ENCODE results near the gene LCE1C. TPM values are rescaled to one million over a fixed set of nuclear protein-coding genes. Genes with fewer than 3 reads are reported as not detected.

Gene LCE1C
- total RNA-seq, 1 donor from 2014 or later: not detected

DNA sequence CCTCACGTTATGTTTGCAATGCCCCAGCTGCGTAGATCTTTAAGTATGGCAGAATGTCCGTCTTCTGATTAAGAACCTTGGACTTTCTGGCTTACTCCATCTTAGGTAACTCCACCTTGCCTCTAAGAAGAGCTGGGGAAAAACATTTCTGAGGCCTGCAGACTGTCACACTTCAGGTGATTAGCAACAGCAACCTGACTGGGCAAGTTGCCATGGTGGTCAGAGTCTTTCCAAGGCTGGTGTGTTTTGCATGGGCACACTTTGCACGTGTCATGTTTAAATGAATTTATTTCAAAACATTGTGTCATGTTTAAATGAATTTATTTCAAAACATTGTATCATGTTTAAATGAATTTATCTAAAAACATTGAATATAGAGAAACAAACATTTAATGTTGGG is 47.8 kb downstream of the LCE1C start:
- intact Hi-C loops (cut with DNase I): no loop called here
- DNase-seq (no peak), ATAC-seq (no peak)
- Histone ChIP-seq H3K4me3 (no peak overlapping the region), H3K27me3 (no peaks in the 10 kb centered on the region), H3K4me1 (no peaks in the 10 kb centered on the region), H3K9me3 (no peaks in the 10 kb centered on the region), H3K36me3 (no peaks in the 10 kb centered on the region), H3K27ac (no peak overlapping the region)
- TF ChIP-seq, protein P1, sequence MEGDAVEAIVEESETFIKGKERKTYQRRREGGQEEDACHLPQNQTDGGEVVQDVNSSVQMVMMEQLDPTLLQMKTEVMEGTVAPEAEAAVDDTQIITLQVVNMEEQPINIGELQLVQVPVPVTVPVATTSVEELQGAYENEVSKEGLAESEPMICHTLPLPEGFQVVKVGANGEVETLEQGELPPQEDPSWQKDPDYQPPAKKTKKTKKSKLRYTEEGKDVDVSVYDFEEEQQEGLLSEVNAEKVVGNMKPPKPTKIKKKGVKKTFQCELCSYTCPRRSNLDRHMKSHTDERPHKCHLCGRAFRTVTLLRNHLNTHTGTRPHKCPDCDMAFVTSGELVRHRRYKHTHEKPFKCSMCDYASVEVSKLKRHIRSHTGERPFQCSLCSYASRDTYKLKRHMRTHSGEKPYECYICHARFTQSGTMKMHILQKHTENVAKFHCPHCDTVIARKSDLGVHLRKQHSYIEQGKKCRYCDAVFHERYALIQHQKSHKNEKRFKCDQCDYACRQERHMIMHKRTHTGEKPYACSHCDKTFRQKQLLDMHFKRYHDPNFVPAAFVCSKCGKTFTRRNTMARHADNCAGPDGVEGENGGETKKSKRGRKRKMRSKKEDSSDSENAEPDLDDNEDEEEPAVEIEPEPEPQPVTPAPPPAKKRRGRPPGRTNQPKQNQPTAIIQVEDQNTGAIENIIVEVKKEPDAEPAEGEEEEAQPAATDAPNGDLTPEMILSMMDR (IDR thresholded peaks at IDR 0.05): no peak

DNA sequence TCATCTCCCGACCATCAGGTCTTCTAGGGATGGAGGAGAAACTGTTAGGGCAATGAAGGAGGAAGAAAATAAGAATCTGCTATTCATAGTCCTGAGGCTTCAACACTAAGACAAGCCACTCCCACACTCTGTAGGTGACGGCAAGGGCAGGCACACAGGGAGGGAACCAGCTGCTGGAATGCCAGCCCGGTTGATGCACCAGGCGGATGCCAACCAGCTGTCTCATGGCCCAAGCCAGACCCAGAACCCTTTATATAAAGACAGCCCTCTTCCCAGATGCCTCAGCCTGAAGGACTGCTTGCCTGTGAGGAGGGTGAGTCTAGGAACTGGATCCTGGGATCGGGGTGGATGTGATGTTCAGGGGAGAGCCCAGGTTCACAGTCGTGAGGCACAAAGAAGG is 48.7 kb downstream of the LCE1C start, which contains the start of gene KPRP:
KPRP (plus strand) TSS at position 279 of the 400 bp plus-strand sequence. CDS start 1,564 bp downstream, outside the sequence.
- ATAC-seq (no peak), DNase-seq (no peak)
- TF ChIP-seq, protein P1 (IDR thresholded peaks at IDR 0.05): no peak
- Histone ChIP-seq H3K9me3 (no peaks in the 10 kb centered on the region), H3K27me3 (no peaks in the 10 kb centered on the region), H3K27ac (no peak within 1 kb of the TSS), H3K36me3 (no peaks in the 10 kb centered on the region), H3K4me1 (no peaks in the 10 kb centered on the region), H3K4me3 (no peak within 1 kb of the TSS)
- intact Hi-C loops (cut with DNase I): no loop called here

DNA sequence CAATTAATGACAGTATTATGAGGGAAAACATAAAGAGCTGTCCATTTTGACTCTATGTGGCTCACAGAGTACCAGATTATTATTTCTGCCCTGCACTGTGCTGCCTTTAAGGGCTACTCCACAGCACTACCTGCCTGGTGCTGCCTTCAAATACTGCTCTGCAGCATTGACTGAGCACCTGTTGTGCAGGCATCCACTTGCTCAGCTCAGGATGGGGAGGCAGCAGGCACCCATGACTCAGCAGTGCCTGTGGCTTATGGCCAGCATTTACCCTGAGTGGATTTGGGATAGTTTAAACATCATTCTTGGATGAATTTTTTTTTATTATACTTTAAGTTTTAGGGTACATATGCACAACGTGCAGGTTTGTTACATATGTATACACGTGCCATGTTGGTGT is 49.6 kb downstream of the LCE1C start:
- Histone ChIP-seq H3K4me3 (no peak overlapping the region), H3K27me3 (no peaks in the 10 kb centered on the region), H3K36me3 (no peaks in the 10 kb centered on the region), H3K9me3 (no peaks in the 10 kb centered on the region), H3K27ac (no peak overlapping the region), H3K4me1 (no peaks in the 10 kb centered on the region)
- no peak for DNase-seq
- TF ChIP-seq, protein P1 (IDR thresholded peaks at IDR 0.05): no peak
- ATAC-seq: peak; percentile 54
- intact Hi-C loops (cut with DNase I): no loop called here

Other genes with a start within 250 kb of the LCE1C start
- not detected for gene LCE3E, start 239.9 kb downstream of the LCE1C start, total RNA-seq
- not detected for gene LCE3D, start 226.1 kb downstream of the LCE1C start, total RNA-seq
- gene LCE3C, start 206.4 kb downstream of the LCE1C start, total RNA-seq: not detected
- not detected for gene LCE3B, start 192.8 kb downstream of the LCE1C start, total RNA-seq
- gene LCE3A, start 183.5 kb downstream of the LCE1C start, total RNA-seq: not detected
- not detected for gene LCE2D, start 143.3 kb downstream of the LCE1C start, total RNA-seq
- not detected for gene LCE2C, start 131.4 kb downstream of the LCE1C start, total RNA-seq
- gene LCE2B, start 120.5 kb downstream of the LCE1C start, total RNA-seq: not detected
- gene LCE2A, start 108.3 kb downstream of the LCE1C start, total RNA-seq: not detected
- gene LCE4A, start 98.5 kb downstream of the LCE1C start, total RNA-seq: not detected
- gene KPRP, start 48.6 kb downstream of the LCE1C start, total RNA-seq: not detected
- gene LCE1F, start 31.5 kb downstream of the LCE1C start, total RNA-seq: not detected
- gene LCE1E, start 20.4 kb downstream of the LCE1C start, total RNA-seq: not detected
- not detected for gene LCE1D, start 9.9 kb downstream of the LCE1C start, total RNA-seq
- not detected for gene LCE1B, start 5.3 kb upstream of the LCE1C start, total RNA-seq
- gene LCE1A, start 20.8 kb upstream of the LCE1C start, total RNA-seq: not detected
- not detected for gene LCE6A, start 36.2 kb upstream of the LCE1C start, total RNA-seq
- gene LCE7A, start 53.3 kb upstream of the LCE1C start, total RNA-seq: not detected
- gene SMCP, start 71.7 kb upstream of the LCE1C start, total RNA-seq: not detected
- gene IVL, start 101.9 kb upstream of the LCE1C start, total RNA-seq: not detected
- not detected for gene SPRR5, start 140.6 kb upstream of the LCE1C start, total RNA-seq
- not detected for gene SPRR4, start 164.0 kb upstream of the LCE1C start, total RNA-seq
- not detected for gene SPRR1A, start 177.4 kb upstream of the LCE1C start, total RNA-seq
- gene SPRR3, start 195.1 kb upstream of the LCE1C start, total RNA-seq: not detected
- not detected for gene SPRR1B, start 224.6 kb upstream of the LCE1C start, total RNA-seq
- gene SPRR2D, start 234.5 kb upstream of the LCE1C start, total RNA-seq: not detected